K562 (cell line): Measurements from ENCODE around the gene MCL1. TPM values are rescaled to one million over a fixed set of nuclear protein-coding genes. Genes with fewer than 3 reads are reported as not detected.
A peak's percentile ranks its signal among the peaks of the same experiment; 100 is the strongest.

Source experiments
- BCLAF1 ChIP-seq, 2 experiments: fragments of 450-650 bp in 1 of 2; IDR thresholded peaks; 2 replicates each; pipeline ENCODE4 v1.6.1; 2011 to 2017; ENCODE audit warnings: low read depth in 2 of 2, antibody characterized with exemption in 1 of 2, borderline replicate concordance in 1 of 2, low read length in 1 of 2, mild to moderate bottlenecking in 1 of 2, mixed read lengths in 1 of 2; ENCODE audit not compliant: control insufficient read depth in 1 of 2
- BRCA1 ChIP-seq, 2 experiments: fragments of 450-650 bp in 1 of 2; sonication (generic) in 1 of 2; formaldehyde crosslinking in 1 of 2; IDR thresholded peaks; 2 replicates each; pipeline versions ENCODE4 v1.5.0 to v1.6.1; 2017 to 2020; ENCODE audit warnings: mild to moderate bottlenecking in 1 of 2, missing genetic modification reagents in 1 of 2
- KDM5B ChIP-seq: fragments of 200-600 bp; sonication (generic); IDR thresholded peaks from 2 replicates; pipeline ENCODE4 v1.6.1; 2012; ENCODE audit warnings: low read depth, mild to moderate bottlenecking, moderate library complexity, low read length, control low read depth, inconsistent platforms; ENCODE audit not compliant: insufficient replicate concordance
- L3MBTL2 ChIP-seq: fragments of 450-650 bp; IDR thresholded peaks from 2 replicates; pipeline ENCODE4 v1.6.1; 2016; ENCODE audit warnings: mild to moderate bottlenecking, moderate library complexity
- NONO ChIP-seq, 2 experiments: fragments of 200-400 bp in 1 of 2; fragments of 450-650 bp in 1 of 2; formaldehyde crosslinking in 1 of 2; IDR thresholded peaks; 2 replicates each; pipeline ENCODE4 v1.6.1; 2017; ENCODE audit warnings: low read depth in 2 of 2, mild to moderate bottlenecking in 2 of 2, moderate library complexity in 2 of 2, low read length in 1 of 2
- SIN3A ChIP-seq, 2 experiments: fragments of 150-350 bp in 1 of 2; IDR thresholded peaks; 2 replicates each; pipeline ENCODE4 v1.6.1; 2011 to 2016; ENCODE audit warnings: borderline replicate concordance in 2 of 2, low read depth in 2 of 2, low read length in 2 of 2, mild to moderate bottlenecking in 2 of 2, moderate library complexity in 2 of 2; ENCODE audit not compliant: control insufficient read depth in 1 of 2
- SMARCC2 ChIP-seq: fragments of 450-650 bp; IDR thresholded peaks from 2 replicates; pipeline ENCODE4 v1.6.1; 2017; ENCODE audit warnings: antibody characterized with exemption, moderate library complexity, mild to moderate bottlenecking, low read depth
- TGIF2 ChIP-seq: sonication (generic); formaldehyde crosslinking; IDR thresholded peaks from 2 replicates; pipeline ENCODE4 v1.8.1; 2022; ENCODE audit warnings: mild to moderate bottlenecking, missing genetic modification reagents, moderate library complexity
- THRB ChIP-seq: fragments of 450-650 bp; formaldehyde crosslinking; conservative IDR thresholded peaks from 2 replicates; pipeline ENCODE4 v1.4.0; 2022; ENCODE audit warnings: mild to moderate bottlenecking, missing genetic modification characterization
- TOE1 ChIP-seq, 2 experiments: fragments of 450-650 bp in 1 of 2; sonication (generic) in 1 of 2; formaldehyde crosslinking in 1 of 2; IDR thresholded peaks; 2 replicates each; pipeline versions ENCODE4 v1.7.1 to v1.8.0; 2016 to 2022; ENCODE audit warnings: borderline replicate concordance in 2 of 2, mild to moderate bottlenecking in 2 of 2, antibody characterized with exemption in 1 of 2, inconsistent platforms in 1 of 2, low read depth in 1 of 2, missing genetic modification reagents in 1 of 2, moderate library complexity in 1 of 2
- ZNF133 ChIP-seq: fragments of 250-450 bp; sonication (Bioruptor Pico); IDR thresholded peaks from 2 replicates; pipeline ENCODE4 v1.4.0; 2020; ENCODE audit warnings: mild to moderate bottlenecking
- ZNF174 ChIP-seq: fragments of 250-450 bp; sonication (Bioruptor Pico); IDR thresholded peaks from 2 replicates; pipeline ENCODE4 v1.4.0; 2020; ENCODE audit warnings: mild to moderate bottlenecking
- ZNF212 ChIP-seq: fragments of 450-650 bp; formaldehyde crosslinking; IDR thresholded peaks from 2 replicates; pipeline ENCODE4 v1.4.0; 2020; ENCODE audit warnings: mild to moderate bottlenecking
- ZNF23 ChIP-seq: fragments of 250-450 bp; sonication (Bioruptor Pico); IDR thresholded peaks from 2 replicates; pipeline ENCODE4 v1.4.0; 2020; ENCODE audit warnings: mild to moderate bottlenecking
- ZNF239 ChIP-seq: fragments of 250-450 bp; sonication (Bioruptor Pico); IDR thresholded peaks from 2 replicates; pipeline ENCODE4 v1.4.0; 2020; ENCODE audit warnings: mild to moderate bottlenecking
- ZNF316 ChIP-seq: fragments of 450-650 bp; IDR thresholded peaks from 2 replicates; pipeline ENCODE4 v1.6.1; 2016
- ZNF609 ChIP-seq: sonication (generic); formaldehyde crosslinking; IDR thresholded peaks from 2 replicates; pipeline ENCODE4 v1.8.1; 2023; ENCODE audit warnings: missing genetic modification reagents, mild to moderate bottlenecking, borderline replicate concordance
- polyA plus RNA-seq, 8 experiments: library from polyadenylated mRNA; depleted of rRNA in 4 of 8; stranded (reverse) in 5 of 8; unstranded in 3 of 8; fragments of >200 nt; fragmentation: Nextera tagmentation in 2 of 8; fragmentation: Illumina TruSeq in 1 of 8; extraction: Ambion mirVana in 2 of 8; extraction: Trizol in 1 of 8; gene quantifications; 2 replicates each; pipeline versions ENCODE4 v1.2.1 to v1.2.3, GENCODE V29; 2011 to 2014; ENCODE audit warnings: inconsistent platforms in 1 of 8, missing spikeins in 1 of 8
- total RNA-seq, 7 experiments: library from RNA; depleted of rRNA in 6 of 7; stranded (reverse); fragments of >200 nt in 6 of 7; fragmentation: Illumina TruSeq in 2 of 7; extraction: Trizol in 2 of 7; gene quantifications; 2 replicates each; pipeline versions ENCODE4 v1.2.1 to v1.2.3, GENCODE V29; 2011 to 2021; ENCODE audit warnings: low replicate concordance in 1 of 7

MCL1 gene
- total and polyA plus RNA-seq, 9 of the 15 experiments (the other 6 are each of a cell fraction or from before 2014, with no cell fraction given): 27.1 to 224 (median 138) TPM

GRCh38 chr1:150572918-150573647, 6.3 kb downstream of the MCL1 start (continued):
- TF ChIP-seq ZNF133 (CRISPR knock-in tag) (no peak), THRB (peak; percentile 94), TGIF2 (CRISPR knock-in tag) (no peak), KDM5B (peak; percentile 31), ZNF23 (CRISPR knock-in tag) (no peak), ZNF316 (peak; percentile 38; the same call in 1 of the 2 replicates), NONO (IDR thresholded peaks at IDR 0.05; ENCODE audit: low read depth in 2 of 2, low read length in 1 of 2) (no peak), SMARCC2 (no peak), ZNF212 (CRISPR knock-in tag) (no peak), ZNF609 (CRISPR knock-in tag) (no peak), BCLAF1 (IDR thresholded peaks at IDR 0.05; ENCODE audit: borderline replicate concordance in 1 of 2, control insufficient read depth in 1 of 2, low read depth in 2 of 2, low read length in 1 of 2) (peak; percentile 32 to 77; a peak in 1 of 4 replicates), ZNF174 (CRISPR knock-in tag) (no peak), TOE1 (IDR thresholded peaks at IDR 0.05; ENCODE audit: borderline replicate concordance) (no peak), TOE1 (CRISPR knock-in tag; IDR thresholded peaks at IDR 0.05; ENCODE audit: borderline replicate concordance, low read depth) (no peak), L3MBTL2 (no peak), BRCA1 (IDR thresholded peaks at IDR 0.05) (no peak), BRCA1 (CRISPR knock-in tag; IDR thresholded peaks at IDR 0.05) (no peak), SIN3A (IDR thresholded peaks at IDR 0.05; ENCODE audit: borderline replicate concordance in 2 of 2, control insufficient read depth in 1 of 2, low read depth in 2 of 2, low read length in 2 of 2) (no peak), ZNF239 (CRISPR knock-in tag) (no peak)
